HepG2 (cell line): ENCODE results near the gene FHIT. TPM values are rescaled to one million over a fixed set of nuclear protein-coding genes. Genes with fewer than 3 reads are reported as not detected.

Experiments used
- ATAC-seq: fragments of 200-7000 bp; cut with Tn5 transposase; 3 replicates; pipeline ENCODE4 v1.9.1; 2020; ENCODE audit warnings: mild to moderate bottlenecking, moderate library complexity
- BruUV-seq: library from RNA; stranded (reverse); fragments of 400-500 nt; replicated peaks from 2 replicates; lab custom pipeline; 2021; lab: Mats Ljungman, UMichigan
- CTCF ChIA-PET: fragments of 300-600 bp; formaldehyde crosslinking; extraction: SDS; loops from one replicate; lab custom pipeline; 2021; ENCODE audit warnings: low total read pairs, inconsistent platforms, low intra/inter-chr PET ratio; lab: Yijun Ruan, JAX
- POLR2A ChIA-PET: fragments of 350-600 bp; sonication (Branson Sonifier 250); formaldehyde crosslinking; loops from one replicate; lab custom pipeline; 2020; ENCODE audit warnings: antibody characterized with exemption, inconsistent platforms; lab: Yijun Ruan, JAX
- DNase-seq: peaks from one replicate; pipeline ENCODE4 v3.0.0-alpha.2; 2015; ENCODE audit warnings: low spot score
- FAIRE-seq: peaks from 3 replicates; lab custom pipeline; 2011; peaks lifted over from hg19 to GRCh38; lab: Jason Lieb, UNC
- H2AFZ ChIP-seq: one replicate; pipeline ENCODE4 v1.6.1; 2011; ENCODE audit warnings: low read length, inconsistent platforms
- H3K27ac ChIP-seq: fragments of 300-600 bp; 3 replicates; pipeline ENCODE4 v1.8.0; 2011; ENCODE audit warnings: mixed run types, mild to moderate bottlenecking, mixed read lengths, low read length, inconsistent platforms; ENCODE audit not compliant: insufficient read depth; ENCODE audit errors: extremely low read length
- H3K27me3 ChIP-seq, 2 experiments: fragments of 200-600 bp in 1 of 2; 2 replicates in 1 of 2; 3 replicates in 1 of 2; pipeline versions ENCODE4 v1.6.0 to v1.8.0; 2011; ENCODE audit warnings: low read length in 2 of 2, mild to moderate bottlenecking in 2 of 2, moderate library complexity in 2 of 2, inconsistent platforms in 1 of 2; ENCODE audit not compliant: insufficient read depth in 2 of 2, control insufficient read depth in 1 of 2
- H3K36me3 ChIP-seq, 2 experiments: fragments of 200-600 bp in 1 of 2; replicated peaks in 1 of 2; 2 replicates in 1 of 2; 3 replicates in 1 of 2; pipeline versions ENCODE4 v1.5.1 to v1.8.0; 2011; ENCODE audit warnings: low read length in 2 of 2, inconsistent platforms in 1 of 2; ENCODE audit not compliant: insufficient read depth in 2 of 2, control insufficient read depth in 1 of 2
- H3K4me1 ChIP-seq: 2 replicates; pipeline ENCODE4 v1.5.1; 2012; ENCODE audit warnings: low read length, inconsistent platforms; ENCODE audit not compliant: insufficient read depth
- H3K4me2 ChIP-seq: 2 replicates; pipeline ENCODE4 v1.6.0; 2011; ENCODE audit warnings: low read depth, low read length, inconsistent platforms
- H3K4me3 ChIP-seq, 3 experiments: fragments of 200-600 bp in 1 of 3; sonication (generic), shearing (Covaris generic) in 1 of 3; replicated peaks in 1 of 3; 2 replicates each; pipeline ENCODE4 v1.5.1; 2011 to 2016; ENCODE audit warnings: low read length in 3 of 3, inconsistent platforms in 2 of 3, low read depth in 2 of 3, mild to moderate bottlenecking in 2 of 3, control low read depth in 1 of 3, mixed read lengths in 1 of 3; ENCODE audit not compliant: insufficient read depth in 1 of 3
- H3K79me2 ChIP-seq: one replicate; pipeline ENCODE4 v1.6.1; 2011; ENCODE audit warnings: low read length, inconsistent platforms; ENCODE audit not compliant: insufficient read depth
- H3K9ac ChIP-seq: 2 replicates; pipeline ENCODE4 v1.6.0; 2011; ENCODE audit warnings: mild to moderate bottlenecking, low read depth, low read length, inconsistent platforms; ENCODE audit not compliant: insufficient read depth
- H3K9me3 ChIP-seq: 2 replicates; pipeline ENCODE4 v1.5.1; 2012; ENCODE audit warnings: mild to moderate bottlenecking, low read length
- H4K20me1 ChIP-seq: 2 replicates; pipeline ENCODE4 v1.6.0; 2011; ENCODE audit warnings: inconsistent platforms, mild to moderate bottlenecking, low read length, moderate library complexity; ENCODE audit not compliant: insufficient read depth
- GATA4 ChIP-seq: sonication (generic); IDR thresholded peaks from 2 replicates; pipeline ENCODE4 v1.6.1; 2016; ENCODE audit warnings: antibody characterized with exemption, low read depth, borderline replicate concordance
- MAX ChIP-seq: IDR thresholded peaks from 2 replicates; pipeline ENCODE4 v1.6.1; 2012; ENCODE audit warnings: inconsistent platforms
- TEF ChIP-seq: sonication (generic); formaldehyde crosslinking; IDR thresholded peaks from 2 replicates; pipeline ENCODE4 v1.5.0; 2020; ENCODE audit warnings: missing genetic modification reagents
- ZNF687 ChIP-seq: sonication (generic); formaldehyde crosslinking; IDR thresholded peaks from 2 replicates; pipeline ENCODE4 v1.5.1; 2020; ENCODE audit warnings: mild to moderate bottlenecking, missing genetic modification reagents, moderate library complexity
- WGBS: methylation state at CpG from one replicate; pipeline ENCODE4 v1.1.6; 2017; ENCODE audit warnings: low lambda C conversion rate; 5-methylcytosine and 5-hydroxymethylcytosine counted together
- in situ Hi-C: cut with HindIII; loops from 2 replicates; pipeline ENCODE4 v1.10.0; 2017; ENCODE audit warnings: low pct_unique_long_range_greater_than_20kb; ENCODE audit not compliant: extremely low pct_ligation_motif_present
- intact Hi-C: fragments of 100-400 bp; cut with micrococcal nuclease; formaldehyde crosslinking; loops from one replicate; pipeline ENCODE4 v1.10.0; 2022; ENCODE audit not compliant: unreplicated experiment
- polyA plus RNA-seq, 8 experiments: library from polyadenylated mRNA; depleted of rRNA in 3 of 8; stranded (reverse) in 7 of 8; unstranded in 1 of 8; fragments of >200 nt; fragmentation: Illumina TruSeq in 4 of 8; extraction: Trizol in 4 of 8; gene quantifications; 2 replicates each; pipeline versions ENCODE4 v1.2.1 to v1.2.3, GENCODE V29; 2011 to 2016; ENCODE audit warnings: low read depth in 4 of 8, missing spikeins in 1 of 8, mixed read lengths in 1 of 8; ENCODE audit not compliant: insufficient read depth in 1 of 8
- total RNA-seq, 5 experiments: library from RNA; depleted of rRNA; stranded (reverse); fragments of >200 nt; fragmentation: Illumina TruSeq; extraction: Trizol; gene quantifications; 2 replicates each; pipeline ENCODE4 v1.2.3, GENCODE V29; 2016; ENCODE audit warnings: low read depth in 1 of 5

The FHIT gene
- total and polyA plus RNA-seq, 2 of the 13 experiments (the other 11 are each of a cell fraction or from before 2014, with no cell fraction given), result 4.0 to 4.6 TPM

- BruUV-seq, result no TSS peak
- no peaks in the 10 kb centered on the region for H4K20me1 ChIP-seq
- no peak for ATAC-seq
- no peaks in the 10 kb centered on the region for H3K36me3 ChIP-seq
- POLR2A ChIA-PET, result no interaction called here
- CTCF ChIA-PET, result no interaction called here
- no peak for TF ChIP-seq GATA4
- TF ChIP-seq MAX, result no peak
- no peak overlapping the region for H3K4me3 ChIP-seq
- intact Hi-C loops (no loop called here), in situ Hi-C loops (no loop called here)
- DNase-seq, result no peak
- H3K79me2 ChIP-seq, result no peaks in the 10 kb centered on the region
- no peak overlapping the region for H3K9ac ChIP-seq
- H3K4me2 ChIP-seq, result no peak overlapping the region
- FAIRE-seq, result no peak
- no peaks in the 10 kb centered on the region for H3K27me3 ChIP-seq
- H3K4me1 ChIP-seq, result no peaks in the 10 kb centered on the region
- no peaks in the 10 kb centered on the region for H3K9me3 ChIP-seq
- no peak overlapping the region for H2AFZ ChIP-seq
- H3K27ac ChIP-seq, result no peak overlapping the region
Measured at GRCh38 chr3:61132062-61132461, 119.2 kb downstream of the FHIT start.

- no peak overlapping the region for H3K4me2 ChIP-seq
- H3K9me3 ChIP-seq, result no peaks in the 10 kb centered on the region
- no TSS peak for BruUV-seq
- TF ChIP-seq TEF, result no peak
- no peak for TF ChIP-seq ZNF687 (CRISPR knock-in tag)
- no peak overlapping the region for H3K9ac ChIP-seq
- in situ Hi-C loops (no loop called here), intact Hi-C loops (no loop called here)
- no peak for DNase-seq
- POLR2A ChIA-PET, result no interaction called here
- no peak for ATAC-seq
- 76% methylated on average over 2 of the region's 2 CpGs for WGBS
- H3K79me2 ChIP-seq, result no peaks in the 10 kb centered on the region
- no peak for FAIRE-seq
- H2AFZ ChIP-seq, result no peak overlapping the region
- no peak overlapping the region for H3K27ac ChIP-seq
- H4K20me1 ChIP-seq, result no peaks in the 10 kb centered on the region
- H3K4me1 ChIP-seq, result no peaks in the 10 kb centered on the region
- H3K27me3 ChIP-seq, result no peaks in the 10 kb centered on the region
- no peak overlapping the region for H3K4me3 ChIP-seq
- CTCF ChIA-PET, result no interaction called here
- no peaks in the 10 kb centered on the region for H3K36me3 ChIP-seq
Measured at GRCh38 chr3:61118830-61119229, 132.4 kb downstream of the FHIT start.
